K562 (cell line): ENCODE data around the gene TENM3. TPM values are rescaled to one million over a fixed set of nuclear protein-coding genes. Genes with fewer than 3 reads are reported as not detected.

Source experiments
- ATAC-seq: fragments of 200-7000 bp; cut with Tn5 transposase; 3 replicates; pipeline ENCODE4 v1.9.1; 2020; ENCODE audit warnings: moderate library complexity
- BruUV-seq: library from RNA; stranded (reverse); fragments of 400-500 nt; replicated peaks from 2 replicates; lab custom pipeline; 2021; lab: Mats Ljungman, UMichigan
- CTCF ChIA-PET: fragments of 300-600 bp; formaldehyde crosslinking; extraction: SDS; loops from one replicate; lab custom pipeline; 2021; ENCODE audit warnings: low intra/inter-chr PET ratio; lab: Yijun Ruan, JAX
- POLR2A ChIA-PET: fragments of 300-600, 350-650 bp; sonication (Branson Sonifier 250); formaldehyde crosslinking; extraction: SDS; loops from one replicate; lab custom pipeline; 2021; ENCODE audit warnings: antibody characterized with exemption, inconsistent platforms; lab: Yijun Ruan, JAX
- DNase-seq, 4 experiments: peaks; one replicate each; pipeline versions ENCODE4 v3.0.0 to v3.0.0-alpha.2; 2011 to 2018; ENCODE audit warnings: low spot score in 3 of 4, mixed read lengths in 3 of 4; ENCODE audit errors: extremely low read depth in 1 of 4
- FAIRE-seq: peaks from 2 replicates; lab custom pipeline; 2011; peaks lifted over from hg19 to GRCh38; lab: Jason Lieb, UNC
- H2AFZ ChIP-seq: 2 replicates; pipeline ENCODE4 v1.6.0; 2011; ENCODE audit warnings: low read depth, low read length, control low read depth, inconsistent platforms
- H3K27ac ChIP-seq: fragments of 200-600 bp; 3 replicates; pipeline ENCODE4 v1.8.0; 2011; ENCODE audit warnings: low read depth, mild to moderate bottlenecking, control low read depth, inconsistent platforms, low read length, moderate library complexity, mixed read lengths; ENCODE audit errors: extremely low read depth
- H3K27me3 ChIP-seq, 2 experiments: fragments of 300-600 bp in 1 of 2; 2 replicates in 1 of 2; 3 replicates in 1 of 2; pipeline versions ENCODE4 v1.6.0 to v1.8.0; 2011; ENCODE audit warnings: inconsistent platforms in 2 of 2, low read length in 2 of 2, mild to moderate bottlenecking in 1 of 2, mixed read lengths in 1 of 2, moderate library complexity in 1 of 2; ENCODE audit not compliant: control insufficient read depth in 2 of 2, insufficient read depth in 2 of 2
- H3K36me3 ChIP-seq: fragments of 300-600 bp; 3 replicates; pipeline ENCODE4 v1.8.0; 2011; ENCODE audit warnings: mild to moderate bottlenecking, low read length, inconsistent platforms; ENCODE audit not compliant: control insufficient read depth, insufficient read depth
- H3K4me1 ChIP-seq, 2 experiments: fragments of 200-600 bp in 1 of 2; replicated peaks in 1 of 2; 2 replicates in 1 of 2; 3 replicates in 1 of 2; pipeline versions ENCODE4 v1.5.1 to v1.8.0; 2011; ENCODE audit warnings: inconsistent platforms in 2 of 2, low read length in 2 of 2, mild to moderate bottlenecking in 1 of 2, mixed read lengths in 1 of 2, moderate library complexity in 1 of 2; ENCODE audit not compliant: control insufficient read depth in 2 of 2, insufficient read depth in 2 of 2
- H3K4me2 ChIP-seq: 2 replicates; pipeline ENCODE4 v1.6.1; 2011; ENCODE audit warnings: low read length, control low read depth, inconsistent platforms, mixed read lengths; ENCODE audit not compliant: insufficient read depth
- H3K4me3 ChIP-seq: fragments of 200-600 bp; sonication (generic), shearing (Covaris generic); 2 replicates; pipeline ENCODE4 v1.5.1; 2016; ENCODE audit warnings: control low read depth, inconsistent platforms
- H3K79me2 ChIP-seq: fragments of 200-600 bp; 3 replicates; pipeline ENCODE4 v1.8.0; 2011; ENCODE audit warnings: low read length, inconsistent platforms; ENCODE audit not compliant: control insufficient read depth, insufficient read depth
- H3K9ac ChIP-seq, 2 experiments: 2 replicates each; pipeline versions ENCODE4 v1.6.0 to v1.6.1; 2011; ENCODE audit warnings: low read depth in 2 of 2, low read length in 2 of 2, control low read depth in 1 of 2, inconsistent platforms in 1 of 2, mild to moderate bottlenecking in 1 of 2, mixed read lengths in 1 of 2; ENCODE audit not compliant: insufficient read depth in 1 of 2
- H3K9me1 ChIP-seq: one replicate; pipeline ENCODE4 v1.6.0; 2011; ENCODE audit warnings: inconsistent platforms, mild to moderate bottlenecking, low read length, moderate library complexity; ENCODE audit not compliant: control insufficient read depth, insufficient read depth
- H3K9me3 ChIP-seq: replicated peaks from 2 replicates; pipeline ENCODE4 v1.5.1; 2011; ENCODE audit warnings: low read depth, low read length, inconsistent platforms; ENCODE audit not compliant: control insufficient read depth, insufficient read depth
- H4K20me1 ChIP-seq: replicated peaks from 2 replicates; pipeline ENCODE4 v1.6.1; 2011; ENCODE audit warnings: low read length, inconsistent platforms, mixed read lengths; ENCODE audit not compliant: control insufficient read depth, insufficient read depth
- SMARCE1 ChIP-seq: fragments of 450-650 bp; IDR thresholded peaks from 2 replicates; pipeline ENCODE4 v1.7.1; 2016; ENCODE audit warnings: mild to moderate bottlenecking
- ZNF407 ChIP-seq: fragments of 450-650 bp; IDR thresholded peaks from 2 replicates; pipeline ENCODE4 v1.6.1; 2016; ENCODE audit warnings: low read depth
- ZNF609 ChIP-seq: sonication (generic); formaldehyde crosslinking; IDR thresholded peaks from 2 replicates; pipeline ENCODE4 v1.8.1; 2023; ENCODE audit warnings: missing genetic modification reagents, mild to moderate bottlenecking, borderline replicate concordance
- WGBS: fragments of 100-300 bp; shearing (Covaris generic); methylation state at CpG from one replicate; pipeline ENCODE4 v1.1.6; 2016; ENCODE audit warnings: low coverage, mixed read lengths; ENCODE audit not compliant: insufficient coverage; ENCODE audit errors: missing lambda C conversion rate; 5-methylcytosine and 5-hydroxymethylcytosine counted together
- in situ Hi-C: fragments of 300-500 bp; cut with MboI; formaldehyde crosslinking; loops from 4 replicates; pipeline ENCODE4 v1.15.0; 2018; ENCODE audit warnings: inconsistent platforms, mixed read lengths
- intact Hi-C: fragments of 100-400 bp; cut with micrococcal nuclease; formaldehyde crosslinking; loops from 2 replicates; pipeline ENCODE4 v1.14.2; 2022
- polyA plus RNA-seq, 8 experiments: library from polyadenylated mRNA; depleted of rRNA in 4 of 8; stranded (reverse) in 5 of 8; unstranded in 3 of 8; fragments of >200 nt; fragmentation: Nextera tagmentation in 2 of 8; fragmentation: Illumina TruSeq in 1 of 8; extraction: Ambion mirVana in 2 of 8; extraction: Trizol in 1 of 8; gene quantifications; 2 replicates each; pipeline versions ENCODE4 v1.2.1 to v1.2.3, GENCODE V29; 2011 to 2014; ENCODE audit warnings: inconsistent platforms in 1 of 8, missing spikeins in 1 of 8
- total RNA-seq, 7 experiments: library from RNA; depleted of rRNA in 6 of 7; stranded (reverse); fragments of >200 nt in 6 of 7; fragmentation: Illumina TruSeq in 2 of 7; extraction: Trizol in 2 of 7; gene quantifications; 2 replicates each; pipeline versions ENCODE4 v1.2.1 to v1.2.3, GENCODE V29; 2011 to 2021; ENCODE audit warnings: low replicate concordance in 1 of 7
- TF ChIP-seq, protein P1 (sequence below), 3 experiments: fragments of 200-800 bp in 1 of 3; fragments of 250-450 bp in 1 of 3; fragments of 450-650 bp in 1 of 3; sonication (Bioruptor Pico) in 1 of 3; sonication (Bioruptor generic) in 1 of 3; formaldehyde crosslinking in 1 of 3; IDR thresholded peaks; 2 replicates each; pipeline versions ENCODE4 v1.6.1 to v1.8.0; 2016 to 2022; ENCODE audit warnings: mild to moderate bottlenecking in 2 of 3, missing genetic modification characterization in 2 of 3, missing compliant biosample characterization in 1 of 3, moderate library complexity in 1 of 3

The TENM3 gene
- total and polyA plus RNA-seq, 9 of the 15 experiments (the other 6 are each of a cell fraction or from before 2014, with no cell fraction given) = 0.01 to 0.02 TPM; not detected in 7

- H3K36me3 ChIP-seq = no peaks in the 10 kb centered on the region
- H3K79me2 ChIP-seq = no peaks in the 10 kb centered on the region
- peak in 1 of 4 experiments; percentile 4 for DNase-seq
- no peak overlapping the region for H3K4me2 ChIP-seq
- H3K4me3 ChIP-seq = no peak overlapping the region
- no peak overlapping the region for H3K9ac ChIP-seq
- ChIA-PET CTCF (no interaction called here), POLR2A (no interaction called here)
- no peaks in the 10 kb centered on the region for H3K9me3 ChIP-seq
- no peak overlapping the region for H2AFZ ChIP-seq
- no peaks in the 10 kb centered on the region for H4K20me1 ChIP-seq
- ATAC-seq = no peak
- in situ Hi-C loops = no loop called here
- no peak overlapping the region for H3K27ac ChIP-seq
- no TSS peak for BruUV-seq
- no peaks in the 10 kb centered on the region for H3K4me1 ChIP-seq
- TF ChIP-seq, protein P1, sequence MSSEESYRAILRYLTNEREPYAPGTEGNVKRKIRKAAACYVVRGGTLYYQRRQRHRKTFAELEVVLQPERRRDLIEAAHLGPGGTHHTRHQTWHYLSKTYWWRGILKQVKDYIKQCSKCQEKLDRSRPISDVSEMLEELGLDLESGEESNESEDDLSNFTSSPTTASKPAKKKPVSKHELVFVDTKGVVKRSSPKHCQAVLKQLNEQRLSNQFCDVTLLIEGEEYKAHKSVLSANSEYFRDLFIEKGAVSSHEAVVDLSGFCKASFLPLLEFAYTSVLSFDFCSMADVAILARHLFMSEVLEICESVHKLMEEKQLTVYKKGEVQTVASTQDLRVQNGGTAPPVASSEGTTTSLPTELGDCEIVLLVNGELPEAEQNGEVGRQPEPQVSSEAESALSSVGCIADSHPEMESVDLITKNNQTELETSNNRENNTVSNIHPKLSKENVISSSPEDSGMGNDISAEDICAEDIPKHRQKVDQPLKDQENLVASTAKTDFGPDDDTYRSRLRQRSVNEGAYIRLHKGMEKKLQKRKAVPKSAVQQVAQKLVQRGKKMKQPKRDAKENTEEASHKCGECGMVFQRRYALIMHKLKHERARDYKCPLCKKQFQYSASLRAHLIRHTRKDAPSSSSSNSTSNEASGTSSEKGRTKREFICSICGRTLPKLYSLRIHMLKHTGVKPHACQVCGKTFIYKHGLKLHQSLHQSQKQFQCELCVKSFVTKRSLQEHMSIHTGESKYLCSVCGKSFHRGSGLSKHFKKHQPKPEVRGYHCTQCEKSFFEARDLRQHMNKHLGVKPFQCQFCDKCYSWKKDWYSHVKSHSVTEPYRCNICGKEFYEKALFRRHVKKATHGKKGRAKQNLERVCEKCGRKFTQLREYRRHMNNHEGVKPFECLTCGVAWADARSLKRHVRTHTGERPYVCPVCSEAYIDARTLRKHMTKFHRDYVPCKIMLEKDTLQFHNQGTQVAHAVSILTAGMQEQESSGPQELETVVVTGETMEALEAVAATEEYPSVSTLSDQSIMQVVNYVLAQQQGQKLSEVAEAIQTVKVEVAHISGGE (CRISPR knock-in tag; IDR thresholded peaks at IDR 0.05) = no peak
- TF ChIP-seq ZNF407 (no peak), SMARCE1 (no peak), ZNF609 (CRISPR knock-in tag) (no peak)
- H3K27me3 ChIP-seq = no peaks in the 10 kb centered on the region
- WGBS = 0% methylated on average over 14 of the region's 14 CpGs
- intact Hi-C loops = no loop called here
- H3K9me1 ChIP-seq = no peaks in the 10 kb centered on the region
- no peak for FAIRE-seq
These were observed 444.9 kb downstream of the TENM3 start for GRCh38 chr4:182688081-182688480.
